HG03280 (cell line): ENCODE data around the gene TMEM271.

Experiments
- ATAC-seq: cut with Tn5 transposase; IDR thresholded peaks from one replicate; pipeline ENCODE4 v1.9.1; 2021; ENCODE audit warnings: mild to moderate bottlenecking, moderate library complexity; ENCODE audit not compliant: unreplicated experiment

The TMEM271 gene

GRCh38 chr4:535181-535923 is 40.7 kb downstream of the TMEM271 start:
- ATAC-seq, result no peak

- ATAC-seq, result no peak
These were observed 41.4 kb downstream of the TMEM271 start for GRCh38 chr4:534576-535151.

GRCh38 chr4:534101-534575 is 42.0 kb downstream of the TMEM271 start:
- no peak for ATAC-seq

GRCh38 chr4:533318-534100 is 42.6 kb downstream of the TMEM271 start:
- ATAC-seq, result no peak

GRCh38 chr4:532588-533317 is 43.3 kb downstream of the TMEM271 start:
- no peak for ATAC-seq

- no peak for ATAC-seq
These were observed 44.2 kb downstream of the TMEM271 start for GRCh38 chr4:531721-532565.

GRCh38 chr4:531076-531475 is 45.0 kb downstream of the TMEM271 start:
- ATAC-seq, result no peak

- no peak for ATAC-seq
These were observed 45.9 kb downstream of the TMEM271 start for GRCh38 chr4:530017-530781.

GRCh38 chr4:529563-529962 is 46.5 kb downstream of the TMEM271 start:
- no peak for ATAC-seq

- no peak for ATAC-seq
These were observed 47.3 kb downstream of the TMEM271 start for GRCh38 chr4:528835-529234.

GRCh38 chr4:528296-528695 is 47.8 kb downstream of the TMEM271 start:
- no peak for ATAC-seq

- ATAC-seq, result no peak
These were observed 49.1 kb downstream of the TMEM271 start for GRCh38 chr4:526971-527460.

- ATAC-seq, result no peak
These were observed 49.7 kb downstream of the TMEM271 start for GRCh38 chr4:526189-526909.

- ATAC-seq, result no peak
These were observed 50.4 kb downstream of the TMEM271 start for GRCh38 chr4:525660-526059.

GRCh38 chr4:524196-524595 is 51.9 kb downstream of the TMEM271 start:
- ATAC-seq, result no peak
